ENCODE data around the gene MROH7.

MROH7 gene

GRCh38 chr1:54751426-54751825, 109.8 kb downstream of the MROH7 start:
- Histone ChIP-seq H3K9ac (ENCODE audit: low read depth, low read length) (no peak overlapping the region), H3K27ac (ENCODE audit: low read length) (no peak overlapping the region), H3K4me1 (ENCODE audit: insufficient read depth, low read length) (peaks cover 13% of the 10 kb centered on the region; the same call in 1 of the 2 replicates), H3K36me3 (ENCODE audit: insufficient read depth, low read depth, low read length) (peaks cover 3% of the 10 kb centered on the region; the same call in 1 of the 2 replicates), H3K4me3 (ENCODE audit: low read length) (no peak overlapping the region), H3K27me3 (ENCODE audit: insufficient read depth, low read length) (no peaks in the 10 kb centered on the region), H3K9me3 (ENCODE audit: insufficient read depth, low read depth, low read length) (no peaks in the 10 kb centered on the region)

GRCh38 chr1:54754045-54754444, 112.5 kb downstream of the MROH7 start:
- peaks cover 13% of the 10 kb centered on the region; the same call in 1 of the 2 replicates for H3K4me1 ChIP-seq (ENCODE audit: insufficient read depth, low read length)
- H3K9me3 ChIP-seq (ENCODE audit: insufficient read depth, low read depth, low read length): no peaks in the 10 kb centered on the region
- no peak overlapping the region for H3K4me3 ChIP-seq (ENCODE audit: low read length)
- H3K27me3 ChIP-seq (ENCODE audit: insufficient read depth, low read length): no peaks in the 10 kb centered on the region
- H3K9ac ChIP-seq (ENCODE audit: low read depth, low read length): no peak overlapping the region
- no peak overlapping the region for H3K27ac ChIP-seq (ENCODE audit: low read length)
- H3K36me3 ChIP-seq (ENCODE audit: insufficient read depth, low read depth, low read length): peaks cover 25% of the 10 kb centered on the region

GRCh38 chr1:54754486-54755285, 113.1 kb downstream of the MROH7 start:
- Histone ChIP-seq H3K9me3 (ENCODE audit: insufficient read depth, low read depth, low read length) (no peaks in the 10 kb centered on the region), H3K27me3 (ENCODE audit: insufficient read depth, low read length) (no peaks in the 10 kb centered on the region), H3K4me1 (ENCODE audit: insufficient read depth, low read length) (peaks cover 13% of the 10 kb centered on the region; the same call in 1 of the 2 replicates), H3K9ac (ENCODE audit: low read depth, low read length) (no peak overlapping the region), H3K27ac (ENCODE audit: low read length) (no peak overlapping the region), H3K36me3 (ENCODE audit: insufficient read depth, low read depth, low read length) (peaks cover 25% of the 10 kb centered on the region), H3K4me3 (ENCODE audit: low read length) (no peak overlapping the region)

GRCh38 chr1:54757833-54758232, 116.2 kb downstream of the MROH7 start:
- H3K36me3 ChIP-seq (ENCODE audit: insufficient read depth, low read depth, low read length): peaks cover 25% of the 10 kb centered on the region
- no peak overlapping the region for H3K27ac ChIP-seq (ENCODE audit: low read length)

GRCh38 chr1:54758678-54759348, 117.2 kb downstream of the MROH7 start:
- Histone ChIP-seq H3K27ac (ENCODE audit: low read length) (no peak overlapping the region), H3K4me1 (ENCODE audit: insufficient read depth, low read length) (peaks cover 4% of the 10 kb centered on the region; the same call in 1 of the 2 replicates), H3K36me3 (ENCODE audit: insufficient read depth, low read depth, low read length) (peaks cover 25% of the 10 kb centered on the region), H3K27me3 (ENCODE audit: insufficient read depth, low read length) (no peaks in the 10 kb centered on the region), H3K9ac (ENCODE audit: low read depth, low read length) (no peak overlapping the region), H3K4me3 (ENCODE audit: low read length) (no peak overlapping the region), H3K9me3 (ENCODE audit: insufficient read depth, low read depth, low read length) (no peaks in the 10 kb centered on the region)

More at GRCh38 chr1:54757833-54758232, 116.2 kb downstream of the MROH7 start:
- H3K9ac ChIP-seq (ENCODE audit: low read depth, low read length): no peak overlapping the region
- no peak overlapping the region for H3K4me3 ChIP-seq (ENCODE audit: low read length)
- no peaks in the 10 kb centered on the region for H3K9me3 ChIP-seq (ENCODE audit: insufficient read depth, low read depth, low read length)
- no peaks in the 10 kb centered on the region for H3K4me1 ChIP-seq (ENCODE audit: insufficient read depth, low read length)
- no peaks in the 10 kb centered on the region for H3K27me3 ChIP-seq (ENCODE audit: insufficient read depth, low read length)

All from iPS-20b (cell line).